Measurements from ENCODE around the gene M1AP. TPM values are rescaled to one million over a fixed set of nuclear protein-coding genes. Genes with fewer than 3 reads are reported as not detected.

M1AP gene
- total and polyA plus RNA-seq, 4 donors: 0.77 to 1.2 (median 0.88) TPM

- Histone ChIP-seq H3K36me3 (ENCODE audit: control insufficient read depth in 4 of 4, insufficient read depth in 4 of 4, low read length in 4 of 4) (no peaks in the 10 kb centered on the region), H3K27ac (ENCODE audit: low read depth in 1 of 2, low read length in 1 of 2) (no peak within 1 kb of the TSS)
- peak; percentile 100 for ATAC-seq (ENCODE audit: insufficient read depth, low FRiP score)
These were observed 6.1 kb upstream of the M1AP start, which contains the start of gene SEMA4F for GRCh38 chr2:74653985-74654882. SEMA4F (plus strand) TSS chr2:74654247; CDS start chr2:74654377, 130 bp downstream.

GRCh38 chr2:74653589-74653984, 5.5 kb upstream of the M1AP start:
- Histone ChIP-seq H3K27ac (ENCODE audit: low read depth in 1 of 2, low read length in 1 of 2) (no peak overlapping the region), H3K4me3 (peak overlapping the region; percentile 14), H3K27me3 (ENCODE audit: control insufficient read depth in 3 of 3, insufficient read depth in 3 of 3, low read length in 2 of 3) (peaks cover 0 to 14% (median 5%) of the 10 kb centered on the region in 3 donors), H3K4me1 (ENCODE audit: control insufficient read depth in 5 of 5, insufficient read depth in 5 of 5, low read length in 5 of 5) (peaks cover 0 to 11% (median 2%) of the 10 kb centered on the region in 5 donors), H3K9me3 (ENCODE audit: control insufficient read depth in 4 of 4, insufficient read depth in 3 of 4, low read length in 3 of 4) (no peaks in the 10 kb centered on the region), H3K36me3 (ENCODE audit: control insufficient read depth in 4 of 4, insufficient read depth in 4 of 4, low read length in 4 of 4) (no peaks in the 10 kb centered on the region), H3K9ac (ENCODE audit: insufficient read depth in 1 of 2, low read length in 2 of 2) (no peak overlapping the region)
- ATAC-seq (ENCODE audit: insufficient read depth, low FRiP score): no peak
- WGBS, 2 donors: 11 to 12% methylated on average over 15 of the region's 15 CpGs
- TF ChIP-seq, protein P1, sequence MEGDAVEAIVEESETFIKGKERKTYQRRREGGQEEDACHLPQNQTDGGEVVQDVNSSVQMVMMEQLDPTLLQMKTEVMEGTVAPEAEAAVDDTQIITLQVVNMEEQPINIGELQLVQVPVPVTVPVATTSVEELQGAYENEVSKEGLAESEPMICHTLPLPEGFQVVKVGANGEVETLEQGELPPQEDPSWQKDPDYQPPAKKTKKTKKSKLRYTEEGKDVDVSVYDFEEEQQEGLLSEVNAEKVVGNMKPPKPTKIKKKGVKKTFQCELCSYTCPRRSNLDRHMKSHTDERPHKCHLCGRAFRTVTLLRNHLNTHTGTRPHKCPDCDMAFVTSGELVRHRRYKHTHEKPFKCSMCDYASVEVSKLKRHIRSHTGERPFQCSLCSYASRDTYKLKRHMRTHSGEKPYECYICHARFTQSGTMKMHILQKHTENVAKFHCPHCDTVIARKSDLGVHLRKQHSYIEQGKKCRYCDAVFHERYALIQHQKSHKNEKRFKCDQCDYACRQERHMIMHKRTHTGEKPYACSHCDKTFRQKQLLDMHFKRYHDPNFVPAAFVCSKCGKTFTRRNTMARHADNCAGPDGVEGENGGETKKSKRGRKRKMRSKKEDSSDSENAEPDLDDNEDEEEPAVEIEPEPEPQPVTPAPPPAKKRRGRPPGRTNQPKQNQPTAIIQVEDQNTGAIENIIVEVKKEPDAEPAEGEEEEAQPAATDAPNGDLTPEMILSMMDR (IDR thresholded peaks at IDR 0.05; ENCODE audit: control extremely low read depth, extremely low read depth): no peak
- DNase-seq: no peak

More at GRCh38 chr2:74653985-74654882, 6.1 kb upstream of the M1AP start, which contains the start of gene SEMA4F:
- Histone ChIP-seq H3K4me1 (ENCODE audit: control insufficient read depth in 5 of 5, insufficient read depth in 5 of 5, low read length in 5 of 5) (peaks cover 0 to 11% (median 2%) of the 10 kb centered on the region in 5 donors), H3K9me3 (ENCODE audit: control insufficient read depth in 4 of 4, insufficient read depth in 3 of 4, low read length in 3 of 4) (no peaks in the 10 kb centered on the region), H3K9ac (ENCODE audit: insufficient read depth in 1 of 2, low read length in 2 of 2) (peak within 1 kb of the TSS; percentile 17 to 49), H3K4me3 (peak within 1 kb of the TSS; percentile 62), H3K27me3 (ENCODE audit: control insufficient read depth in 3 of 3, insufficient read depth in 3 of 3, low read length in 2 of 3) (peaks cover 0 to 9% (median 3%) of the 10 kb centered on the region in 3 donors)
- TF ChIP-seq, protein P1 (IDR thresholded peaks at IDR 0.05; ENCODE audit: control extremely low read depth, extremely low read depth): no peak
- WGBS, 2 donors: 1 to 2% methylated on average over 71 to 79 of the region's 79 CpGs
- peak; percentile 96 to 97 (median 96) for DNase-seq

GRCh38 chr2:74646834-74647482, 1.2 kb downstream of the M1AP start:
- DNase-seq (peak in 2 of 3 donors; percentile 47 to 61), ATAC-seq (ENCODE audit: insufficient read depth, low FRiP score) (no peak)
- peaks cover 0 to 5% (median 0%) of the 10 kb centered on the region in 4 donors for H3K9me3 ChIP-seq (ENCODE audit: control insufficient read depth in 4 of 4, insufficient read depth in 3 of 4, low read length in 3 of 4)
- WGBS, 2 donors: 95 to 97% methylated on average over 13 of the region's 13 CpGs
- peaks cover 0 to 8% (median 6%) of the 10 kb centered on the region in 3 donors for H3K27me3 ChIP-seq (ENCODE audit: control insufficient read depth in 3 of 3, insufficient read depth in 3 of 3, low read length in 2 of 3)
- TF ChIP-seq, protein P1 (IDR thresholded peaks at IDR 0.05; ENCODE audit: control extremely low read depth, extremely low read depth): no peak
- peaks cover 0 to 11% (median 0%) of the 10 kb centered on the region in 5 donors for H3K4me1 ChIP-seq (ENCODE audit: control insufficient read depth in 5 of 5, insufficient read depth in 5 of 5, low read length in 5 of 5)
- H3K9ac ChIP-seq (ENCODE audit: insufficient read depth in 1 of 2, low read length in 2 of 2): no peak overlapping the region
- H3K36me3 ChIP-seq (ENCODE audit: control insufficient read depth in 4 of 4, insufficient read depth in 4 of 4, low read length in 4 of 4): no peaks in the 10 kb centered on the region
- H3K27ac ChIP-seq (ENCODE audit: low read depth in 1 of 2, low read length in 1 of 2): no peak overlapping the region
- H3K4me3 ChIP-seq: no peak overlapping the region

Measured in lung (tissue), 12 donors.